Ascending aorta (tissue), 2 donors: ENCODE results near the gene PLEKHB2. TPM values are rescaled to one million over a fixed set of nuclear protein-coding genes. Genes with fewer than 3 reads are reported as not detected.

Experiments used
- DNase-seq, 2 donors: peaks; one replicate each; pipeline ENCODE4 v3.0.0-alpha.2; 2019; ENCODE audit warnings: low spot score in 2 of 2
- H3K27ac ChIP-seq, 2 donors: fragments of 200-600 bp; sonication (generic); one replicate each; pipeline ENCODE4 v1.5.1; 2016 to 2017; ENCODE audit warnings: mild to moderate bottlenecking in 1 of 2
- H3K27me3 ChIP-seq: fragments of 200-600 bp; sonication (generic); one replicate; pipeline ENCODE4 v1.5.1; 2017
- H3K36me3 ChIP-seq, 2 donors: fragments of 200-600 bp; sonication (generic); one replicate each; pipeline ENCODE4 v1.5.1; 2016
- H3K4me1 ChIP-seq, 2 donors: fragments of 200-600 bp; sonication (generic); one replicate each; pipeline ENCODE4 v1.5.1; 2016 to 2017; ENCODE audit warnings: mild to moderate bottlenecking in 1 of 2
- H3K4me3 ChIP-seq, 2 donors: fragments of 200-600 bp; sonication (generic); one replicate each; pipeline ENCODE4 v1.5.1; 2016 to 2017; ENCODE audit warnings: mild to moderate bottlenecking in 1 of 2
- H3K9me3 ChIP-seq, 2 donors: fragments of 200-600 bp; sonication (generic); one replicate each; pipeline ENCODE4 v1.5.1; 2016
- intact Hi-C: fragments of 100-400 bp; cut with DNase I; formaldehyde crosslinking; loops from one replicate; pipeline ENCODE4 v1.15.1; 2023
- total RNA-seq: library from RNA; depleted of rRNA; stranded (reverse); fragments of >200 nt; gene quantifications from one replicate; pipeline ENCODE4 v1.1.0, GENCODE V29; 2016
- TF ChIP-seq, protein P1 (sequence below), 3 experiments: fragments of 200-600 bp in 2 of 3; fragments of 450-650 bp in 1 of 3; sonication (generic) in 2 of 3; IDR thresholded peaks; one replicate each; pipeline ENCODE4 v1.5.1; 2016 to 2019; ENCODE audit warnings: antibody characterized with exemption in 3 of 3, mild to moderate bottlenecking in 1 of 3, moderate library complexity in 1 of 3

Gene PLEKHB2
- total RNA-seq, 1 donor from 2014 or later: 61.7 TPM

DNA sequence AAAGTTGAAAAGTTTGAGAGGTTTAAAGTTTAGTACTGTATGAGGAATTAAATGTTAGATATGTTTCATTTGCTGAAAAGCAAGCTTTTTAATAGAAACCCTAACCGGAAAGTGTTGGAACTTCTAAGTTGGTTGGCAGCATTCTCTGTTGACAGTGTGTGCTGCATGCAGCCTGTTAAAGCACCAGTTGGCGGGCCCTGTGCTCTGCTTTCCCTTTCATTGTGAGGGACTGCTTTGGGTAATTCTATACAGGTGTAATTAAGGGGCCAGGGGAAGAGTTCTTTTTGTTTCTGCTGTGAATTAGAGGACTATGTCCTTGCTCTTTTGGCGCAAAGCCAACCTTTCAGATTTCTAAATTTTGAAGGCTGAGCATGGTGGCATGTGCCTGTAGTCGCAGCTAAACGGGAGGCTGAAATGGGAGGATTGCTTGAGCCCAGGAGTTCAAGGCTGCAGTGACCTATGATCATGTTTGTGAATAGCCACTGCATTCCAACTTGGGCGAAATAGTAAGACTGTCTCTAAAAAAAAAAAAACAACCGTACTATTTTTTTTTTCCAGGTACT, 20.1 kb downstream of the PLEKHB2 start:
- Histone ChIP-seq H3K4me1 (no peaks in the 10 kb centered on the region), H3K27me3 (no peaks in the 10 kb centered on the region), H3K27ac (no peak overlapping the region), H3K4me3 (no peak overlapping the region), H3K9me3 (no peaks in the 10 kb centered on the region), H3K36me3 (peaks cover 29 to 58% of the 10 kb centered on the region in 2 donors)
- DNase-seq: no peak
- intact Hi-C loops: no loop called here
- TF ChIP-seq, protein P1, sequence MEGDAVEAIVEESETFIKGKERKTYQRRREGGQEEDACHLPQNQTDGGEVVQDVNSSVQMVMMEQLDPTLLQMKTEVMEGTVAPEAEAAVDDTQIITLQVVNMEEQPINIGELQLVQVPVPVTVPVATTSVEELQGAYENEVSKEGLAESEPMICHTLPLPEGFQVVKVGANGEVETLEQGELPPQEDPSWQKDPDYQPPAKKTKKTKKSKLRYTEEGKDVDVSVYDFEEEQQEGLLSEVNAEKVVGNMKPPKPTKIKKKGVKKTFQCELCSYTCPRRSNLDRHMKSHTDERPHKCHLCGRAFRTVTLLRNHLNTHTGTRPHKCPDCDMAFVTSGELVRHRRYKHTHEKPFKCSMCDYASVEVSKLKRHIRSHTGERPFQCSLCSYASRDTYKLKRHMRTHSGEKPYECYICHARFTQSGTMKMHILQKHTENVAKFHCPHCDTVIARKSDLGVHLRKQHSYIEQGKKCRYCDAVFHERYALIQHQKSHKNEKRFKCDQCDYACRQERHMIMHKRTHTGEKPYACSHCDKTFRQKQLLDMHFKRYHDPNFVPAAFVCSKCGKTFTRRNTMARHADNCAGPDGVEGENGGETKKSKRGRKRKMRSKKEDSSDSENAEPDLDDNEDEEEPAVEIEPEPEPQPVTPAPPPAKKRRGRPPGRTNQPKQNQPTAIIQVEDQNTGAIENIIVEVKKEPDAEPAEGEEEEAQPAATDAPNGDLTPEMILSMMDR (IDR thresholded peaks at IDR 0.05): no peak

- Histone ChIP-seq H3K27ac (no peak overlapping the region), H3K4me1 (no peaks in the 10 kb centered on the region), H3K9me3 (no peaks in the 10 kb centered on the region), H3K36me3 (peaks cover 38 to 65% of the 10 kb centered on the region in 2 donors), H3K27me3 (no peaks in the 10 kb centered on the region), H3K4me3 (no peak overlapping the region)
- TF ChIP-seq, protein P1 (IDR thresholded peaks at IDR 0.05): no peak
- intact Hi-C loops: no loop called here
- DNase-seq: no peak
Observed at GRCh38 chr2:131126436-131126835, 21.3 kb downstream of the PLEKHB2 start.

DNA sequence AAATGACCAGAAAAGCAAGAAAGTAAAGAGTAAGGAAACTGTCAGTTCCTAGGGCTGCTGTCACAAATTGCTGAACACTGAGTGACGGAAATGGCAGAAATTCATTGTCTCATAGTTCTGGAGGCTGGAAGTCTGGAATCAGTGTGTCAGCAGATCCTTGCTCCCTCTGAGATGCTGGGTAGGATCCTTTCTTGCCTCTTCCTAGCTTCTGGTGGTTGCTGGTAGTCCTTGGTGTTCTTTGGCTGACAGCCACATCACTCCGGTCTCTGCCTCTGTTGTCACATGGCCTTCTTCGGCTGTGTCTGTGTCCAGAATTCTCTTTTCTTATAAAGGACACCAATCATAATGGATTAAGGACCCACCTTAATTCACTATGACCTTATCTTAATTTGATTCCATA, 21.9 kb downstream of the PLEKHB2 start:
- TF ChIP-seq, protein P1 (IDR thresholded peaks at IDR 0.05): no peak
- Histone ChIP-seq H3K36me3 (peaks cover 38 to 65% of the 10 kb centered on the region in 2 donors), H3K4me1 (no peaks in the 10 kb centered on the region), H3K27ac (no peak overlapping the region), H3K4me3 (no peak overlapping the region), H3K9me3 (no peaks in the 10 kb centered on the region), H3K27me3 (no peaks in the 10 kb centered on the region)
- no peak for DNase-seq
- intact Hi-C loops: no loop called here

- Histone ChIP-seq H3K9me3 (no peaks in the 10 kb centered on the region), H3K36me3 (peaks cover 44 to 70% of the 10 kb centered on the region in 2 donors), H3K27ac (no peak overlapping the region), H3K4me3 (no peak overlapping the region), H3K4me1 (no peaks in the 10 kb centered on the region), H3K27me3 (no peaks in the 10 kb centered on the region)
- intact Hi-C loops: no loop called here
- TF ChIP-seq, protein P1 (IDR thresholded peaks at IDR 0.05): no peak
- no peak for DNase-seq
Observed at GRCh38 chr2:131127981-131128380, 22.8 kb downstream of the PLEKHB2 start.

- H3K36me3 ChIP-seq: peaks cover 51 to 76% of the 10 kb centered on the region in 2 donors
- TF ChIP-seq, protein P1 (IDR thresholded peaks at IDR 0.05): no peak
Observed at GRCh38 chr2:131130298-131130596, 25.1 kb downstream of the PLEKHB2 start.

GRCh38 chr2:131132729-131133128, 27.6 kb downstream of the PLEKHB2 start:
- Histone ChIP-seq H3K4me1 (no peaks in the 10 kb centered on the region), H3K4me3 (no peak overlapping the region), H3K9me3 (no peaks in the 10 kb centered on the region), H3K36me3 (peaks cover 36 to 62% of the 10 kb centered on the region in 2 donors), H3K27ac (no peak overlapping the region), H3K27me3 (no peaks in the 10 kb centered on the region)
- intact Hi-C loops: no loop called here
- TF ChIP-seq, protein P1 (IDR thresholded peaks at IDR 0.05): no peak
- DNase-seq: no peak

More at GRCh38 chr2:131130298-131130596, 25.1 kb downstream of the PLEKHB2 start:
- Histone ChIP-seq H3K4me1 (no peaks in the 10 kb centered on the region), H3K4me3 (no peak overlapping the region), H3K27me3 (no peaks in the 10 kb centered on the region), H3K27ac (no peak overlapping the region), H3K9me3 (no peaks in the 10 kb centered on the region)
- intact Hi-C loops: no loop called here
- DNase-seq: no peak
